HEK293 (cell line): ENCODE measurements around the gene EDA2R.

Source experiments
- CTCF ChIA-PET: fragments of 350-600 bp; formaldehyde crosslinking; extraction: SDS; loops from one replicate; lab custom pipeline; 2021; ENCODE audit warnings: antibody characterized with exemption; lab: Yijun Ruan, JAX
- POLR2A ChIA-PET: fragments of 300-600 bp; formaldehyde crosslinking; extraction: SDS; loops from one replicate; lab custom pipeline; 2020; ENCODE audit warnings: antibody characterized with exemption, inconsistent platforms; lab: Yijun Ruan, JAX
- H3K27ac ChIP-seq: fragments of 200-500 bp; sonication (Bioruptor generic); 2 replicates; pipeline ENCODE4 v1.5.1; 2014; ENCODE audit warnings: low read depth, low read length, control low read depth, inconsistent platforms; ENCODE audit errors: extremely low read depth
- H3K36me3 ChIP-seq, 2 experiments: fragments of 200-500 bp in 1 of 2; sonication (Bioruptor generic) in 1 of 2; 1 replicate in 1 of 2; 2 replicates in 1 of 2; pipeline ENCODE4 v1.5.1; 2014 to 2017; ENCODE audit warnings: inconsistent platforms in 2 of 2, low read length in 2 of 2; ENCODE audit not compliant: control insufficient read depth in 2 of 2, insufficient read depth in 1 of 2
- H3K4me1 ChIP-seq: fragments of 200-500 bp; sonication (Bioruptor generic); 2 replicates; pipeline ENCODE4 v1.5.1; 2014; ENCODE audit warnings: mild to moderate bottlenecking, low read length, inconsistent platforms; ENCODE audit not compliant: control insufficient read depth, insufficient read depth
- H3K4me3 ChIP-seq: 2 replicates; pipeline ENCODE4 v1.5.1; 2011; ENCODE audit warnings: low read depth, mild to moderate bottlenecking, control low read depth, low read length, moderate library complexity
- H3K9me3 ChIP-seq: fragments of 200-500 bp; sonication (Bioruptor generic); 2 replicates; pipeline ENCODE4 v1.5.1; 2014; ENCODE audit warnings: low read depth, low read length, inconsistent platforms; ENCODE audit not compliant: control insufficient read depth, insufficient read depth
- AEBP2 ChIP-seq: fragments of 450-650 bp; formaldehyde crosslinking; IDR thresholded peaks from 2 replicates; pipeline ENCODE4 v1.5.1; 2016; ENCODE audit warnings: missing biosample characterization, missing genetic modification characterization, borderline replicate concordance
- GLIS2 ChIP-seq: fragments of 450-650 bp; formaldehyde crosslinking; IDR thresholded peaks from 2 replicates; pipeline ENCODE4 v1.5.1; 2016; ENCODE audit warnings: missing biosample characterization, missing genetic modification characterization
- HOXD13 ChIP-seq: sonication (generic); formaldehyde crosslinking; IDR thresholded peaks from 2 replicates; pipeline ENCODE4 v1.8.0; 2022; ENCODE audit warnings: missing genetic modification reagents, borderline replicate concordance
- KLF9 ChIP-seq: fragments of 450-650 bp; formaldehyde crosslinking; IDR thresholded peaks from 2 replicates; pipeline ENCODE4 v1.5.1; 2016; ENCODE audit warnings: missing biosample characterization, missing genetic modification characterization, low read depth
- TRIM28 ChIP-seq: IDR thresholded peaks from 2 replicates; pipeline ENCODE4 v1.6.1; 2011; ENCODE audit warnings: low read length, control low read depth, borderline replicate concordance
- TSHZ1 ChIP-seq: fragments of 450-650 bp; formaldehyde crosslinking; IDR thresholded peaks from 2 replicates; pipeline ENCODE4 v1.5.1; 2016; ENCODE audit warnings: missing biosample characterization, missing genetic modification characterization, borderline replicate concordance
- ZBTB8A ChIP-seq: fragments of 450-650 bp; formaldehyde crosslinking; IDR thresholded peaks from 2 replicates; pipeline ENCODE4 v1.5.1; 2016; ENCODE audit warnings: missing biosample characterization, missing genetic modification characterization
- ZEB2 ChIP-seq: fragments of 450-650 bp; formaldehyde crosslinking; IDR thresholded peaks from 2 replicates; pipeline ENCODE4 v1.5.1; 2016; ENCODE audit warnings: missing biosample characterization, missing genetic modification characterization
- ZFP3 ChIP-seq: fragments of 450-650 bp; formaldehyde crosslinking; IDR thresholded peaks from 2 replicates; pipeline ENCODE4 v1.5.1; 2016; ENCODE audit warnings: low read depth, missing biosample characterization, missing genetic modification characterization
- ZNF24 ChIP-seq: fragments of 450-650 bp; formaldehyde crosslinking; IDR thresholded peaks from 2 replicates; pipeline ENCODE4 v1.5.1; 2016; ENCODE audit warnings: missing biosample characterization, missing genetic modification characterization
- ZNF394 ChIP-seq: fragments of 450-650 bp; formaldehyde crosslinking; IDR thresholded peaks from 2 replicates; pipeline ENCODE4 v1.5.1; 2016; ENCODE audit warnings: missing biosample characterization, missing genetic modification characterization, mild to moderate bottlenecking, moderate library complexity, borderline replicate concordance
- ZNF404 ChIP-seq: fragments of 450-650 bp; formaldehyde crosslinking; IDR thresholded peaks from 2 replicates; pipeline ENCODE4 v1.5.1; 2017; ENCODE audit warnings: missing biosample characterization, missing genetic modification characterization
- ZNF426 ChIP-seq: fragments of 450-650 bp; formaldehyde crosslinking; IDR thresholded peaks from 2 replicates; pipeline ENCODE4 v1.5.1; 2017; ENCODE audit warnings: missing biosample characterization, missing genetic modification characterization, mild to moderate bottlenecking, inconsistent platforms, moderate library complexity
- ZNF48 ChIP-seq: fragments of 450-650 bp; formaldehyde crosslinking; IDR thresholded peaks from 2 replicates; pipeline ENCODE4 v1.5.1; 2016; ENCODE audit warnings: missing biosample characterization, missing genetic modification characterization
- ZNF658 ChIP-seq: fragments of 450-650 bp; formaldehyde crosslinking; IDR thresholded peaks from 2 replicates; pipeline ENCODE4; 2016; ENCODE audit warnings: missing biosample characterization, missing genetic modification characterization
- ZNF747 ChIP-seq: fragments of 450-650 bp; formaldehyde crosslinking; IDR thresholded peaks from 2 replicates; pipeline ENCODE4 v1.5.1; 2016; ENCODE audit warnings: missing biosample characterization, missing genetic modification characterization
- ZSCAN18 ChIP-seq: fragments of 450-650 bp; formaldehyde crosslinking; IDR thresholded peaks from 2 replicates; pipeline ENCODE4 v1.5.1; 2016; ENCODE audit warnings: missing biosample characterization, missing genetic modification characterization

The EDA2R gene

GRCh38 chrX:66677430-66677829 lies 38.6 kb upstream of the EDA2R start:
- H3K9me3 ChIP-seq = no peaks in the 10 kb centered on the region
- TF ChIP-seq AEBP2 (tag by site-specific recombination) (no peak), TSHZ1 (tag by site-specific recombination) (no peak), ZNF48 (tag by site-specific recombination) (no peak), ZNF24 (tag by site-specific recombination) (no peak), KLF9 (tag by site-specific recombination) (no peak), ZBTB8A (tag by site-specific recombination) (no peak), ZFP3 (no peak), GLIS2 (tag by site-specific recombination) (no peak), ZSCAN18 (tag by site-specific recombination) (no peak), ZNF658 (tag by site-specific recombination) (no peak)
- no peaks in the 10 kb centered on the region for H3K36me3 ChIP-seq
- no peaks in the 10 kb centered on the region for H3K4me1 ChIP-seq
- H3K27ac ChIP-seq = no peak overlapping the region
- ChIA-PET POLR2A (no interaction called here), CTCF (interaction anchor here (0.6 kb wide), 1 partner anchor 617 kb away, joined by 3 read pairs; no protein-coding TSS in a partner anchor)
- no peak overlapping the region for H3K4me3 ChIP-seq

- Histone ChIP-seq H3K9me3 (no peaks in the 10 kb centered on the region), H3K36me3 (no peaks in the 10 kb centered on the region), H3K4me1 (no peaks in the 10 kb centered on the region), H3K27ac (no peak overlapping the region), H3K4me3 (no peak overlapping the region)
- POLR2A ChIA-PET = no interaction called here
- no peak for TF ChIP-seq ZNF404 (tag by site-specific recombination)
- no peak for TF ChIP-seq ZNF426 (tag by site-specific recombination)
- TF ChIP-seq ZSCAN18 (tag by site-specific recombination) = no peak
- no peak for TF ChIP-seq TRIM28
- no peak for TF ChIP-seq ZNF394 (tag by site-specific recombination)
- TF ChIP-seq ZNF48 (tag by site-specific recombination) = no peak
- TF ChIP-seq HOXD13 (CRISPR knock-in tag) = no peak
- no peak for TF ChIP-seq ZNF747 (tag by site-specific recombination)
- no peak for TF ChIP-seq ZEB2 (tag by site-specific recombination)
- CTCF ChIA-PET = interaction anchor here (0.6 kb wide), 1 partner anchor 616 kb away, joined by 3 read pairs; no protein-coding TSS in a partner anchor
Measured at GRCh38 chrX:66676990-66677389, 38.1 kb upstream of the EDA2R start.
